Thyroid gland (tissue), 4 donors: ENCODE results near the gene PCYT2.

Experiments used
- POLR2A ChIP-seq, 2 donors: fragments of 450-650 bp; IDR thresholded peaks; one replicate each; pipeline ENCODE4 v1.6.1; 2017; ENCODE audit warnings: antibody characterized with exemption in 2 of 2, mild to moderate bottlenecking in 2 of 2, moderate library complexity in 1 of 2
- TF ChIP-seq, protein P1 (sequence below), 6 experiments: fragments of 200-600 bp in 3 of 6; fragments of 450-650 bp in 3 of 6; sonication (generic) in 3 of 6; IDR thresholded peaks; one replicate each; pipeline ENCODE4 v1.5.1; 2016 to 2019; ENCODE audit warnings: antibody characterized with exemption in 6 of 6, mild to moderate bottlenecking in 2 of 6, inconsistent platforms in 1 of 6, moderate library complexity in 1 of 6

DNA sequence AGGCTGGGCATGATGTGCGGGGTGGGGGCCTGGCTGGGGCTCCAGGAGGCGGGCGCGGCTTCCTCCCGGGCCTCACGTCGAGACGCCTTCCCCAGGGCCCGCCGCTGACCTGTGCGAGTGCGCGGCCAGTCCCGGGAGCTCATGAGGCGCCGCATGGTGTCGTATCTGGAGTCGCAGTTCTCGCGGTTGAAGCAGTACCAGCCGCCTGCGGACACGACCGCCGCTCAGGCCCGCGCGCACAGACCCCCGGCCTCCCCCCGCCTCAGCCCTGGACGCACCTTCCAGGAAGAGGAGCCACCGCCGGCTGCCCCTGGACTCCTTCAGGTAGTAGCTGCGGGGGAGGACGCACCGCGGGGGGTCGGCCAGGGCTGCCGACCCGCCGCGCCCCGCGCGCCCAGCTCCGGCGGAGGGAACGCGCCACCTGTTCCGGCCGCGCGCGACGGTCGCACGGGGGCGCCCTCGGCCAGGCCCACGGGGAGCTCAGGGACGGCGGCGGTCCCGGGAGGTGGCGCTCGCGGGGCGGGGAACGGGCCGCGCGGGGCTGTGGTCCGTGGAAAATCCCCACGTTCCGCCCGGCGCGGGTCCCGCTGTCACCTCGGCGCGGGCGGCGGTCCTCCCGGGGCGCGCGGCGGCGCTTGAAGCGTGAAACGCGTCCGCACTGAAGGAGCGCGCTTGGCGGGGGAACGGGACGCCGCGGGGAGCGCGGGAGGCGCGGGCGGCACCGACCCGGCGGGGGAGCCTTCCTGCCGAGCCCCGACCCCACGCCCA lies 48.3 kb upstream of the PCYT2 start:
- TF ChIP-seq, protein P1, sequence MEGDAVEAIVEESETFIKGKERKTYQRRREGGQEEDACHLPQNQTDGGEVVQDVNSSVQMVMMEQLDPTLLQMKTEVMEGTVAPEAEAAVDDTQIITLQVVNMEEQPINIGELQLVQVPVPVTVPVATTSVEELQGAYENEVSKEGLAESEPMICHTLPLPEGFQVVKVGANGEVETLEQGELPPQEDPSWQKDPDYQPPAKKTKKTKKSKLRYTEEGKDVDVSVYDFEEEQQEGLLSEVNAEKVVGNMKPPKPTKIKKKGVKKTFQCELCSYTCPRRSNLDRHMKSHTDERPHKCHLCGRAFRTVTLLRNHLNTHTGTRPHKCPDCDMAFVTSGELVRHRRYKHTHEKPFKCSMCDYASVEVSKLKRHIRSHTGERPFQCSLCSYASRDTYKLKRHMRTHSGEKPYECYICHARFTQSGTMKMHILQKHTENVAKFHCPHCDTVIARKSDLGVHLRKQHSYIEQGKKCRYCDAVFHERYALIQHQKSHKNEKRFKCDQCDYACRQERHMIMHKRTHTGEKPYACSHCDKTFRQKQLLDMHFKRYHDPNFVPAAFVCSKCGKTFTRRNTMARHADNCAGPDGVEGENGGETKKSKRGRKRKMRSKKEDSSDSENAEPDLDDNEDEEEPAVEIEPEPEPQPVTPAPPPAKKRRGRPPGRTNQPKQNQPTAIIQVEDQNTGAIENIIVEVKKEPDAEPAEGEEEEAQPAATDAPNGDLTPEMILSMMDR (IDR thresholded peaks at IDR 0.05), result peak in 4 of 6 experiments; percentile 50 to 99 (median 98)
- TF ChIP-seq POLR2A (IDR thresholded peaks at IDR 0.05), result no peak
